Mesenchymal stem cell (in vitro differentiated cells and primary cell): ENCODE data around the gene PTGFRN.

ENCODE experiments used
- DNase-seq: peaks from one replicate; pipeline ENCODE4 v3.0.0-alpha.2; 2013
- H2AFZ ChIP-seq: one replicate; pipeline ENCODE4 v1.6.1; 2013; ENCODE audit warnings: low read depth, mild to moderate bottlenecking, control low read depth, inconsistent platforms, low read length, moderate library complexity
- H2AK5ac ChIP-seq: 2 replicates; pipeline ENCODE4 v1.6.1; 2013; ENCODE audit warnings: low read length, moderate library complexity, mild to moderate bottlenecking, inconsistent platforms; ENCODE audit not compliant: severe bottlenecking
- H2BK120ac ChIP-seq: one replicate; pipeline ENCODE4 v1.6.1; 2013; ENCODE audit warnings: low read depth, mild to moderate bottlenecking, inconsistent platforms, low read length, moderate library complexity
- H2BK12ac ChIP-seq, 2 experiments: one replicate each; pipeline ENCODE4 v1.6.1; 2013; ENCODE audit warnings: inconsistent platforms in 2 of 2, low read length in 2 of 2, mild to moderate bottlenecking in 2 of 2, moderate library complexity in 2 of 2, control low read depth in 1 of 2
- H2BK15ac ChIP-seq: one replicate; pipeline ENCODE4 v1.6.1; 2013; ENCODE audit warnings: mild to moderate bottlenecking, low read depth, inconsistent platforms; ENCODE audit not compliant: poor library complexity, severe bottlenecking
- H2BK5ac ChIP-seq: 2 replicates; pipeline ENCODE4 v1.6.1; 2013; ENCODE audit warnings: low read depth, mild to moderate bottlenecking, low read length, control low read depth, inconsistent platforms; ENCODE audit not compliant: poor library complexity, severe bottlenecking
- H3K14ac ChIP-seq, 2 experiments: one replicate each; pipeline ENCODE4 v1.6.1; 2013; ENCODE audit warnings: inconsistent platforms in 2 of 2, low read length in 2 of 2, control low read depth in 1 of 2, mild to moderate bottlenecking in 1 of 2, moderate library complexity in 1 of 2
- H3K18ac ChIP-seq, 2 experiments: one replicate each; pipeline ENCODE4 v1.6.1; 2013; ENCODE audit warnings: inconsistent platforms in 2 of 2, low read length in 2 of 2, control low read depth in 1 of 2, low read depth in 1 of 2, mild to moderate bottlenecking in 1 of 2
- H3K23ac ChIP-seq, 2 experiments: one replicate each; pipeline ENCODE4 v1.6.1; 2013; ENCODE audit warnings: inconsistent platforms in 2 of 2, low read length in 2 of 2, mild to moderate bottlenecking in 2 of 2, moderate library complexity in 2 of 2, control low read depth in 1 of 2
- H3K27ac ChIP-seq: 2 replicates; pipeline ENCODE4 v1.5.1; 2013; ENCODE audit warnings: mild to moderate bottlenecking, moderate library complexity, low read length, control low read depth, inconsistent platforms; ENCODE audit not compliant: poor library complexity, severe bottlenecking
- H3K27me3 ChIP-seq, 2 experiments: 2 replicates each; pipeline versions ENCODE4 v1.6.1 to v1.7.0; 2013; ENCODE audit warnings: low read length in 2 of 2, mild to moderate bottlenecking in 2 of 2, moderate library complexity in 2 of 2, control low read depth in 1 of 2, inconsistent platforms in 1 of 2; ENCODE audit not compliant: control insufficient read depth in 1 of 2, insufficient read depth in 1 of 2
- H3K36me3 ChIP-seq, 2 experiments: 2 replicates each; pipeline versions ENCODE4 v1.6.1 to v1.7.0; 2013; ENCODE audit warnings: low read length in 2 of 2, control low read depth in 1 of 2, inconsistent platforms in 1 of 2, low read depth in 1 of 2, mild to moderate bottlenecking in 1 of 2; ENCODE audit not compliant: insufficient read depth in 2 of 2, control insufficient read depth in 1 of 2
- H3K4ac ChIP-seq, 2 experiments: one replicate each; pipeline ENCODE4 v1.6.1; 2013; ENCODE audit warnings: inconsistent platforms in 2 of 2, low read length in 2 of 2, mild to moderate bottlenecking in 2 of 2, moderate library complexity in 2 of 2, control low read depth in 1 of 2, low read depth in 1 of 2
- H3K4me1 ChIP-seq: 2 replicates; pipeline ENCODE4 v1.6.1; 2013; ENCODE audit warnings: low read depth, low read length, control low read depth; ENCODE audit not compliant: control insufficient read depth, insufficient read depth
- H3K4me2 ChIP-seq: 2 replicates; pipeline ENCODE4 v1.6.1; 2013; ENCODE audit warnings: low read length, mild to moderate bottlenecking, inconsistent platforms; ENCODE audit not compliant: poor library complexity, severe bottlenecking
- H3K4me3 ChIP-seq, 2 experiments: 2 replicates each; pipeline versions ENCODE4 v1.5.1 to v1.7.0; 2013; ENCODE audit warnings: low read length in 2 of 2, mild to moderate bottlenecking in 2 of 2, control low read depth in 1 of 2, low read depth in 1 of 2; ENCODE audit not compliant: insufficient read depth in 1 of 2
- H3K79me1 ChIP-seq: replicated peaks from 2 replicates; pipeline ENCODE4 v1.6.1; 2013; ENCODE audit warnings: mild to moderate bottlenecking, control low read depth, low read length, inconsistent platforms; ENCODE audit not compliant: poor library complexity, severe bottlenecking
- H3K9ac ChIP-seq: 2 replicates; pipeline ENCODE4 v1.7.0; 2013; ENCODE audit warnings: mild to moderate bottlenecking, low read length, moderate library complexity
- H3K9me3 ChIP-seq: 2 replicates; pipeline ENCODE4 v1.7.0; 2013; ENCODE audit warnings: mild to moderate bottlenecking, low read length; ENCODE audit not compliant: control insufficient read depth
- H4K8ac ChIP-seq: one replicate; pipeline ENCODE4 v1.6.1; 2013; ENCODE audit warnings: inconsistent platforms, mild to moderate bottlenecking, low read length, moderate library complexity
- H4K91ac ChIP-seq: one replicate; pipeline ENCODE4 v1.6.1; 2013; ENCODE audit warnings: mild to moderate bottlenecking, low read length, inconsistent platforms
- WGBS: methylation state at CpG from one replicate; pipeline ENCODE4 v1.1.7; 2013; ENCODE audit warnings: mixed read lengths; 5-methylcytosine and 5-hydroxymethylcytosine counted together

The PTGFRN gene

GRCh38 chr1:116948046-116948445, 38.3 kb downstream of the PTGFRN start:
- H3K9me3 ChIP-seq = no peaks in the 10 kb centered on the region
- H3K18ac ChIP-seq = no peak overlapping the region
- H2BK15ac ChIP-seq = no peak overlapping the region
- no peak overlapping the region for H3K9ac ChIP-seq
- peaks cover 21 to 26% of the 10 kb centered on the region in 2 experiments for H3K36me3 ChIP-seq
- no peaks in the 10 kb centered on the region for H3K27me3 ChIP-seq
- no peak overlapping the region for H3K14ac ChIP-seq
- no peak overlapping the region for H2BK120ac ChIP-seq
- H3K79me1 ChIP-seq = peaks cover 39% of the 10 kb centered on the region
- no peak overlapping the region for H2BK12ac ChIP-seq
- H3K4me3 ChIP-seq = no peak overlapping the region
- H4K8ac ChIP-seq = no peak overlapping the region
- no peak overlapping the region for H3K4me2 ChIP-seq
- peaks cover 5% of the 10 kb centered on the region for H3K4me1 ChIP-seq
- no peak overlapping the region for H3K27ac ChIP-seq
- no peak overlapping the region for H4K91ac ChIP-seq
- H2BK5ac ChIP-seq = no peak overlapping the region
- H2AFZ ChIP-seq = no peak overlapping the region
- no peak overlapping the region for H2AK5ac ChIP-seq
- H3K23ac ChIP-seq = no peak overlapping the region
- WGBS = 100% methylated on average over 3 of the region's 5 CpGs
- no peak overlapping the region for H3K4ac ChIP-seq
- no peak for DNase-seq

DNA sequence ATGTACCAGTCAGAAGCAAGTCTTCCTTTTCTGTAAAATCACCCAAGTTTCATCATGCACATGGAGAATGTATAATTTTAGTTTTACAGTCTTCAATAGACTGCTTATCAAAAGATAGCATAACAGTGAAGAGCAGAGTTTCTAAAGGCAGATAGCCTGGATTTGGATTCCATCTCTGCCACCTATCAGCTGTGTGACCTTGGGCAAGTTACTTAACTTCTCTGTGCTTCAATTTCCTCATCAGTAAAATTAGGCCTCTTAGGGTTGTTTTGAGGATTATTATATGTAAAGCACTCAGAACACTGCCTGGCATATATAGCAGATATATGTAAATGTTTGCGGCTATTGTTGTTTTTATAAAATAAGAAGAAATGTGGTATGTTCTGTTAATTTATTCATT, 38.9 kb downstream of the PTGFRN start:
- Histone ChIP-seq H3K9ac (no peak overlapping the region), H3K14ac (no peak overlapping the region), H4K8ac (no peak overlapping the region), H3K27me3 (no peaks in the 10 kb centered on the region), H3K9me3 (no peaks in the 10 kb centered on the region), H2AK5ac (no peak overlapping the region), H2BK5ac (no peak overlapping the region), H2AFZ (no peak overlapping the region), H3K4me2 (no peak overlapping the region), H2BK120ac (no peak overlapping the region), H3K18ac (no peak overlapping the region), H2BK15ac (no peak overlapping the region), H3K23ac (no peak overlapping the region), H3K4me3 (no peak overlapping the region), H2BK12ac (no peak overlapping the region), H3K4me1 (peaks cover 5% of the 10 kb centered on the region), H3K36me3 (peaks cover 21 to 26% of the 10 kb centered on the region in 2 experiments), H4K91ac (no peak overlapping the region), H3K79me1 (peaks cover 39% of the 10 kb centered on the region), H3K4ac (no peak overlapping the region), H3K27ac (no peak overlapping the region)
- WGBS = no CpG with 5 or more reads among the region's 1 CpG
- DNase-seq = no peak

GRCh38 chr1:116949213-116949985, 39.7 kb downstream of the PTGFRN start:
- no peak for DNase-seq

GRCh38 chr1:116950517-116951199, 40.9 kb downstream of the PTGFRN start:
- Histone ChIP-seq H4K8ac (no peak overlapping the region), H3K27me3 (no peaks in the 10 kb centered on the region), H3K4ac (no peak overlapping the region), H3K9ac (peak overlapping the region; percentile 88), H3K9me3 (no peaks in the 10 kb centered on the region), H2AK5ac (no peak overlapping the region), H2BK5ac (no peak overlapping the region), H3K36me3 (peaks cover 13 to 14% of the 10 kb centered on the region in 2 experiments), H3K18ac (no peak overlapping the region), H3K4me1 (peaks cover 5% of the 10 kb centered on the region), H4K91ac (no peak overlapping the region), H3K79me1 (peaks cover 30% of the 10 kb centered on the region), H2BK120ac (no peak overlapping the region), H3K4me2 (no peak overlapping the region), H2AFZ (no peak overlapping the region), H3K23ac (no peak overlapping the region), H2BK15ac (no peak overlapping the region), H3K27ac (no peak overlapping the region), H3K4me3 (peak overlapping the region in 1 of 2 experiments; percentile 60), H2BK12ac (no peak overlapping the region), H3K14ac (no peak overlapping the region)
- WGBS = 93% methylated on average over 12 of the region's 13 CpGs
- no peak for DNase-seq

More at GRCh38 chr1:116949213-116949985, 39.7 kb downstream of the PTGFRN start:
- no peak overlapping the region for H3K27ac ChIP-seq
- no peak overlapping the region for H3K4ac ChIP-seq
- no peak overlapping the region for H4K91ac ChIP-seq
- 96% methylated on average over 21 of the region's 21 CpGs for WGBS
- no peaks in the 10 kb centered on the region for H3K9me3 ChIP-seq
- peaks cover 5% of the 10 kb centered on the region for H3K4me1 ChIP-seq
- no peak overlapping the region for H4K8ac ChIP-seq
- peaks cover 21 to 25% of the 10 kb centered on the region in 2 experiments for H3K36me3 ChIP-seq
- no peak overlapping the region for H3K23ac ChIP-seq
- peak overlapping the region in 1 of 2 experiments; percentile 11 for H3K4me3 ChIP-seq
- no peak overlapping the region for H2AK5ac ChIP-seq
- H3K14ac ChIP-seq = peak overlapping the region in 1 of 2 experiments; percentile 57
- H3K4me2 ChIP-seq = no peak overlapping the region
- no peak overlapping the region for H2AFZ ChIP-seq
- H3K18ac ChIP-seq = no peak overlapping the region
- H2BK12ac ChIP-seq = no peak overlapping the region
- H2BK120ac ChIP-seq = no peak overlapping the region
- peaks cover 33% of the 10 kb centered on the region for H3K79me1 ChIP-seq
- no peaks in the 10 kb centered on the region for H3K27me3 ChIP-seq
- no peak overlapping the region for H3K9ac ChIP-seq
- H2BK15ac ChIP-seq = no peak overlapping the region
- no peak overlapping the region for H2BK5ac ChIP-seq
